Fibroblast of skin of back (primary cell): Measurements from ENCODE around the gene ZDHHC3.
A peak's percentile ranks its signal among the peaks of the same experiment; 100 is the strongest.
"Not testable (repeated sequence)": the region's sequence is repeated elsewhere in the genome, so short reads cannot be mapped to it uniquely, and the experiment has no call there.

Source experiments
- DNase-seq: peaks from one replicate; pipeline ENCODE4 v3.0.0-alpha.2; 2013

ZDHHC3 gene

GRCh38 chr3:44963571-44964325 lies 12.2 kb downstream of the ZDHHC3 start:
- no peak for DNase-seq

GRCh38 chr3:44962621-44963393 lies 13.2 kb downstream of the ZDHHC3 start:
- no peak for DNase-seq

GRCh38 chr3:44961888-44962287 lies 14.1 kb downstream of the ZDHHC3 start:
- no peak for DNase-seq

GRCh38 chr3:44960387-44961026 lies 15.5 kb downstream of the ZDHHC3 start:
- no peak for DNase-seq

- no peak for DNase-seq
Measured at GRCh38 chr3:44958386-44958785, 17.6 kb downstream of the ZDHHC3 start.

GRCh38 chr3:44957986-44958385 lies 18.0 kb downstream of the ZDHHC3 start:
- no peak for DNase-seq

GRCh38 chr3:44955917-44956316 lies 20.1 kb downstream of the ZDHHC3 start:
- no peak for DNase-seq

GRCh38 chr3:44954962-44955361 lies 21.0 kb downstream of the ZDHHC3 start:
- no peak for DNase-seq

- no peak for DNase-seq
Measured at GRCh38 chr3:44954304-44954703, 21.7 kb downstream of the ZDHHC3 start.

GRCh38 chr3:44952689-44953088 lies 23.3 kb downstream of the ZDHHC3 start:
- no peak for DNase-seq

GRCh38 chr3:44950275-44950734 lies 25.7 kb downstream of the ZDHHC3 start:
- no peak for DNase-seq

GRCh38 chr3:44949770-44950169 lies 26.2 kb downstream of the ZDHHC3 start:
- DNase-seq = not testable (repeated sequence)

GRCh38 chr3:44948239-44948638 lies 27.7 kb downstream of the ZDHHC3 start:
- no peak for DNase-seq

- DNase-seq = peak; percentile 44
Measured at GRCh38 chr3:44942202-44942921, 33.6 kb downstream of the ZDHHC3 start.

- no peak for DNase-seq
Measured at GRCh38 chr3:44939581-44940036, 36.4 kb downstream of the ZDHHC3 start.

- no peak for DNase-seq
Measured at GRCh38 chr3:44932986-44933944, 42.7 kb downstream of the ZDHHC3 start.

- DNase-seq = no peak
Measured at GRCh38 chr3:44932271-44932670, 43.7 kb downstream of the ZDHHC3 start.

GRCh38 chr3:44931791-44932190 lies 44.2 kb downstream of the ZDHHC3 start:
- DNase-seq = no peak

- no peak for DNase-seq
Measured at GRCh38 chr3:44930911-44931310, 45.1 kb downstream of the ZDHHC3 start.

- no peak for DNase-seq
Measured at GRCh38 chr3:44929782-44930181, 46.2 kb downstream of the ZDHHC3 start.

GRCh38 chr3:44927371-44927770 lies 48.6 kb downstream of the ZDHHC3 start:
- DNase-seq = no peak
